Lower lobe of right lung (tissue), 2 donors: ENCODE data around the gene ANGPTL4. TPM values are rescaled to one million over a fixed set of nuclear protein-coding genes. Genes with fewer than 3 reads are reported as not detected.
"Not testable (repeated sequence)": the region's sequence is repeated elsewhere in the genome, so short reads cannot be mapped to it uniquely, and the experiment has no call there.

ENCODE experiments used
- ATAC-seq, 2 donors: fragments of 200-7000 bp; cut with Tn5 transposase; one replicate each; pipeline ENCODE4 v1.9.1; 2020 to 2022; ENCODE audit warnings: mild to moderate bottlenecking in 2 of 2, moderate library complexity in 2 of 2
- DNase-seq: peaks from one replicate; pipeline ENCODE4 v3.0.0-alpha.2; 2020
- H3K27ac ChIP-seq: fragments of 200-600 bp; one replicate; pipeline ENCODE4 v1.8.0; 2022
- H3K27me3 ChIP-seq: fragments of 200-600 bp; one replicate; pipeline ENCODE4 v1.8.0; 2022; ENCODE audit warnings: low read depth
- H3K36me3 ChIP-seq: fragments of 200-600 bp; one replicate; pipeline ENCODE4 v1.8.0; 2022; ENCODE audit warnings: mild to moderate bottlenecking
- H3K4me1 ChIP-seq: fragments of 200-600 bp; one replicate; pipeline ENCODE4 v1.8.0; 2022
- H3K4me3 ChIP-seq: fragments of 200-600 bp; one replicate; pipeline ENCODE4 v1.8.0; 2022; ENCODE audit warnings: mild to moderate bottlenecking
- H3K9me3 ChIP-seq: fragments of 200-600 bp; one replicate; pipeline ENCODE4 v1.8.0; 2022
- intact Hi-C: fragments of 100-400 bp; cut with DNase I; formaldehyde crosslinking; loops from one replicate; pipeline ENCODE4 v1.11.0; 2022
- total RNA-seq: library from RNA; stranded (reverse); fragmentation: NEBNext Ultra II Directional; extraction: Animal tissue kit (Norgen Biotek cat#: 25700); gene quantifications from one replicate; pipeline ENCODE4 v1.2.1, GENCODE V29; 2021
- TF ChIP-seq, protein P1 (sequence below): fragments of 200-600 bp; IDR thresholded peaks from one replicate; pipeline ENCODE4 v1.8.0; 2022; ENCODE audit warnings: antibody characterized with exemption, mild to moderate bottlenecking
- donor health status: DM: no; HTN: yes; CAD: no; lungs with severe emphysema.

ANGPTL4 gene
- total RNA-seq, 1 donor from 2014 or later: 11.0 TPM

GRCh38 chr19:8337728-8338127, 26.2 kb upstream of the ANGPTL4 start:
- Histone ChIP-seq H3K27me3 (peaks cover 29% of the 10 kb centered on the region), H3K4me3 (no peak overlapping the region), H3K9me3 (no peaks in the 10 kb centered on the region), H3K36me3 (peaks cover 16% of the 10 kb centered on the region), H3K27ac (no peak overlapping the region), H3K4me1 (peaks cover 55% of the 10 kb centered on the region)
- ATAC-seq: no peak
- intact Hi-C loops: no loop called here
- DNase-seq: no peak
- TF ChIP-seq, protein P1, sequence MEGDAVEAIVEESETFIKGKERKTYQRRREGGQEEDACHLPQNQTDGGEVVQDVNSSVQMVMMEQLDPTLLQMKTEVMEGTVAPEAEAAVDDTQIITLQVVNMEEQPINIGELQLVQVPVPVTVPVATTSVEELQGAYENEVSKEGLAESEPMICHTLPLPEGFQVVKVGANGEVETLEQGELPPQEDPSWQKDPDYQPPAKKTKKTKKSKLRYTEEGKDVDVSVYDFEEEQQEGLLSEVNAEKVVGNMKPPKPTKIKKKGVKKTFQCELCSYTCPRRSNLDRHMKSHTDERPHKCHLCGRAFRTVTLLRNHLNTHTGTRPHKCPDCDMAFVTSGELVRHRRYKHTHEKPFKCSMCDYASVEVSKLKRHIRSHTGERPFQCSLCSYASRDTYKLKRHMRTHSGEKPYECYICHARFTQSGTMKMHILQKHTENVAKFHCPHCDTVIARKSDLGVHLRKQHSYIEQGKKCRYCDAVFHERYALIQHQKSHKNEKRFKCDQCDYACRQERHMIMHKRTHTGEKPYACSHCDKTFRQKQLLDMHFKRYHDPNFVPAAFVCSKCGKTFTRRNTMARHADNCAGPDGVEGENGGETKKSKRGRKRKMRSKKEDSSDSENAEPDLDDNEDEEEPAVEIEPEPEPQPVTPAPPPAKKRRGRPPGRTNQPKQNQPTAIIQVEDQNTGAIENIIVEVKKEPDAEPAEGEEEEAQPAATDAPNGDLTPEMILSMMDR: no peak

GRCh38 chr19:8338835-8339234, 25.1 kb upstream of the ANGPTL4 start:
- peaks cover 7% of the 10 kb centered on the region for H3K36me3 ChIP-seq
- H3K9me3 ChIP-seq: no peaks in the 10 kb centered on the region
- TF ChIP-seq, protein P1: no peak
- peaks cover 53% of the 10 kb centered on the region for H3K4me1 ChIP-seq
- no peak overlapping the region for H3K4me3 ChIP-seq
- DNase-seq (no peak), ATAC-seq (no peak)
- intact Hi-C loops: no loop called here
- peaks cover 22% of the 10 kb centered on the region for H3K27me3 ChIP-seq
- no peak overlapping the region for H3K27ac ChIP-seq

GRCh38 chr19:8340341-8341096, 23.4 kb upstream of the ANGPTL4 start:
- Histone ChIP-seq H3K36me3 (no peaks in the 10 kb centered on the region), H3K4me1 (peaks cover 44% of the 10 kb centered on the region), H3K4me3 (peak overlapping the region; percentile 79), H3K27me3 (peaks cover 8% of the 10 kb centered on the region), H3K9me3 (no peaks in the 10 kb centered on the region), H3K27ac (peak overlapping the region; percentile 97)
- DNase-seq (peak; percentile 75), ATAC-seq (peak; percentile 45 to 59)
- TF ChIP-seq, protein P1: peak; percentile 35
- intact Hi-C loops: no loop called here

DNA sequence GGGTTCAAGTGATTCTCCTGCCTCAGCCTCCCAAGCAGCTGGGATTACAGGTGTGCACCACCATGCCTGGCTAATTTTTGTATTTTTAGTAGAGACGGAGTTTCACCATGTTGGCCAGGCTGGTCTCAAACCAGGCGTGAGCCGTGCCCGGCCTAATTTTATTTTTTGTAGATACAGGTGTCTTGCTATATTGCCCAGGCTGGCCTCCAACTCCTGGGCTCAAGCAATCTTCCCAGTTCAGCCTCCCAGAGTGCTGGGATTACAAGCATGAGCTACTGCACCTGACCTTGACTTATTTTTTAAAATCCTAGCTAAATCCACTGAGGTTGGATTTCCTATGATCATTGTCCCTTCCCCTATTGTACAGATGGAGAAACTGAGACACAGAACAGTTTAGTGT, 22.5 kb upstream of the ANGPTL4 start:
- H3K36me3 ChIP-seq, ATAC-seq, H3K9me3 ChIP-seq, H3K27me3 ChIP-seq, intact Hi-C loops, DNase-seq: not testable (repeated sequence)
- Histone ChIP-seq H3K27ac (peak overlapping the region; percentile 97), H3K4me3 (peak overlapping the region; percentile 79), H3K4me1 (peaks cover 44% of the 10 kb centered on the region)

GRCh38 chr19:8342316-8342683, 21.7 kb upstream of the ANGPTL4 start:
- peak overlapping the region; percentile 79 for H3K4me3 ChIP-seq
- DNase-seq (no peak), ATAC-seq (no peak)
- intact Hi-C loops: no loop called here
- no peaks in the 10 kb centered on the region for H3K36me3 ChIP-seq
- H3K27me3 ChIP-seq: peaks cover 4% of the 10 kb centered on the region
- no peaks in the 10 kb centered on the region for H3K9me3 ChIP-seq
- TF ChIP-seq, protein P1: no peak
- peak overlapping the region; percentile 97 for H3K27ac ChIP-seq
- H3K4me1 ChIP-seq: peaks cover 44% of the 10 kb centered on the region

GRCh38 chr19:8342684-8343482, 21.1 kb upstream of the ANGPTL4 start, which contains the start of gene KANK3:
KANK3 (minus strand) TSS chr19:8343262; CDS start chr19:8337828, 5,434 bp downstream.
- DNase-seq (peak; percentile 99), ATAC-seq (peak; percentile 98 to 99)
- H3K9me3 ChIP-seq: no peaks in the 10 kb centered on the region
- intact Hi-C loops: no loop called here
- TF ChIP-seq, protein P1: no peak
- H3K4me3 ChIP-seq: peak within 1 kb of the TSS; percentile 79
- H3K36me3 ChIP-seq: no peaks in the 10 kb centered on the region
- H3K27ac ChIP-seq: peak within 1 kb of the TSS; percentile 97
- H3K4me1 ChIP-seq: peaks cover 44% of the 10 kb centered on the region
- H3K27me3 ChIP-seq: peaks cover 4% of the 10 kb centered on the region
